HCT116 (cell line): Measurements from ENCODE around the gene TMEM134. TPM values are rescaled to one million over a fixed set of nuclear protein-coding genes. Genes with fewer than 3 reads are reported as not detected.
A peak's percentile ranks its signal among the peaks of the same experiment; 100 is the strongest.

ENCODE experiments used
- ATAC-seq: fragments of 200-7000 bp; cut with Tn5 transposase; 2 replicates; pipeline ENCODE4 v1.9.1; 2020; ENCODE audit warnings: mild to moderate bottlenecking, moderate library complexity
- BruUV-seq: library from RNA; stranded (reverse); fragments of 400-500 nt; replicated peaks from 2 replicates; lab custom pipeline; 2021; lab: Mats Ljungman, UMichigan
- CTCF ChIA-PET: fragments of 300-600 bp; sonication (Branson Sonifier 250); formaldehyde crosslinking; loops from one replicate; lab custom pipeline; 2021; ENCODE audit warnings: antibody characterized with exemption; lab: Charles Lee
- POLR2A ChIA-PET: fragments of 300-600, 350-600 bp; sonication (Branson Sonifier 250); formaldehyde crosslinking; loops from one replicate; lab custom pipeline; 2021; ENCODE audit warnings: antibody characterized with exemption; lab: Charles Lee
- RAD21 ChIA-PET, 2 experiments: fragments of 300-600 bp; sonication (Branson Sonifier 250); formaldehyde crosslinking; loops; one replicate each; lab custom pipeline; 2023; ENCODE audit warnings: low total read pairs in 2 of 2; ENCODE audit not compliant: uncharacterized antibody in 2 of 2, unreplicated experiment in 2 of 2, low non-redundant PET in 1 of 2; lab: Charles Lee
- DNase-seq: peaks from one replicate; pipeline ENCODE4 v3.0.0-alpha.2; 2010; ENCODE audit warnings: low read depth, low spot score
- H2AFZ ChIP-seq: fragments of 200-600 bp; shearing (Covaris generic), sonication (generic); 2 replicates; pipeline ENCODE4 v1.6.1; 2017; ENCODE audit warnings: low read depth, mixed run types, mixed read lengths, antibody characterized with exemption, low read length; ENCODE audit not compliant: poor library complexity, severe bottlenecking
- H3K27ac ChIP-seq: 2 replicates; pipeline ENCODE4 v1.5.1; 2012; ENCODE audit warnings: low read depth, low read length
- H3K27me3 ChIP-seq: fragments of 200-600 bp; sonication (generic); 2 replicates; pipeline ENCODE4 v1.6.1; 2016; ENCODE audit warnings: mixed run types, low read length, mixed read lengths; ENCODE audit not compliant: insufficient read depth
- H3K36me3 ChIP-seq, 2 experiments: fragments of 200-500 bp in 1 of 2; fragments of 200-600 bp in 1 of 2; sonication (Bioruptor generic) in 1 of 2; sonication (generic) in 1 of 2; 2 replicates each; pipeline versions ENCODE4 v1.5.1 to v1.6.1; 2014 to 2016; ENCODE audit warnings: low read length in 2 of 2, inconsistent platforms in 1 of 2, mixed read lengths in 1 of 2, mixed run types in 1 of 2; ENCODE audit not compliant: insufficient read depth in 2 of 2, control insufficient read depth in 1 of 2
- H3K4me1 ChIP-seq, 2 experiments: fragments of 200-600 bp in 1 of 2; sonication (generic) in 1 of 2; 2 replicates each; pipeline versions ENCODE4 v1.5.1 to v1.6.1; 2012 to 2017; ENCODE audit warnings: low read length in 2 of 2, inconsistent platforms in 1 of 2, mild to moderate bottlenecking in 1 of 2, mixed read lengths in 1 of 2, mixed run types in 1 of 2, moderate library complexity in 1 of 2; ENCODE audit not compliant: insufficient read depth in 2 of 2, control insufficient read depth in 1 of 2
- H3K4me2 ChIP-seq: fragments of 200-600 bp; sonication (generic); 2 replicates; pipeline ENCODE4 v1.6.1; 2017; ENCODE audit warnings: mixed run types, low read length, mixed read lengths
- H3K4me3 ChIP-seq, 2 experiments: fragments of 200-600 bp in 1 of 2; sonication (generic) in 1 of 2; replicated peaks in 1 of 2; 2 replicates each; pipeline ENCODE4 v1.5.1; 2011 to 2016; ENCODE audit warnings: low read length in 2 of 2, control low read depth in 1 of 2, low read depth in 1 of 2, mild to moderate bottlenecking in 1 of 2, mixed read lengths in 1 of 2, mixed run types in 1 of 2
- H3K79me2 ChIP-seq: fragments of 200-600 bp; sonication (generic); 2 replicates; pipeline ENCODE4 v1.6.1; 2017; ENCODE audit warnings: mild to moderate bottlenecking, mixed run types, low read length, moderate library complexity, mixed read lengths; ENCODE audit not compliant: insufficient read depth
- H3K9ac ChIP-seq: fragments of 200-600 bp; sonication (generic); 2 replicates; pipeline ENCODE4 v1.6.1; 2016; ENCODE audit warnings: low read length, mixed read lengths
- H3K9me2 ChIP-seq: fragments of 200-600 bp; sonication (generic), shearing (Covaris generic); 2 replicates; pipeline ENCODE4 v1.6.1; 2017; ENCODE audit warnings: mixed run types, mild to moderate bottlenecking, moderate library complexity; ENCODE audit not compliant: insufficient read depth
- H3K9me3 ChIP-seq, 2 experiments: fragments of 200-500 bp in 1 of 2; fragments of 200-600 bp in 1 of 2; sonication (Bioruptor generic) in 1 of 2; sonication (generic) in 1 of 2; 2 replicates each; pipeline ENCODE4 v1.6.1; 2014 to 2017; ENCODE audit warnings: low read length in 2 of 2, mixed read lengths in 2 of 2, inconsistent platforms in 1 of 2, low read depth in 1 of 2, mild to moderate bottlenecking in 1 of 2, mixed run types in 1 of 2, moderate library complexity in 1 of 2; ENCODE audit not compliant: control insufficient read depth in 1 of 2, insufficient read depth in 1 of 2
- H4K20me1 ChIP-seq: fragments of 200-600 bp; sonication (generic), shearing (Covaris generic); 2 replicates; pipeline ENCODE4 v1.6.1; 2017; ENCODE audit warnings: mixed run types, mild to moderate bottlenecking, moderate library complexity; ENCODE audit not compliant: insufficient read depth
- ATF3 ChIP-seq: IDR thresholded peaks from 2 replicates; pipeline ENCODE4 v1.6.1; 2012
- CEBPB ChIP-seq: IDR thresholded peaks from 2 replicates; pipeline ENCODE4 v1.6.1; 2012; ENCODE audit warnings: low read depth
- EGR1 ChIP-seq: IDR thresholded peaks from 2 replicates; pipeline ENCODE4 v1.6.1; 2012; ENCODE audit warnings: low read depth
- ELF1 ChIP-seq: IDR thresholded peaks from 2 replicates; pipeline ENCODE4 v1.6.1; 2012; ENCODE audit warnings: low read depth, borderline replicate concordance
- EZH2 ChIP-seq: fragments of 200-600 bp; sonication (generic); IDR thresholded peaks from 2 replicates; pipeline ENCODE4 v1.6.1; 2017; ENCODE audit warnings: antibody characterized with exemption, mixed run types
- EZH2phosphoT487 ChIP-seq: fragments of 200-600 bp; IDR thresholded peaks from 2 replicates; pipeline ENCODE4 v1.6.1; 2018; ENCODE audit warnings: antibody characterized with exemption, borderline replicate concordance
- JUND ChIP-seq: IDR thresholded peaks from 2 replicates; pipeline ENCODE4 v1.6.1; 2012
- MAX ChIP-seq: IDR thresholded peaks from 2 replicates; pipeline ENCODE4 v1.6.1; 2012
- POLR2AphosphoS5 ChIP-seq: IDR thresholded peaks from 2 replicates; pipeline ENCODE4 v1.6.1; 2011; ENCODE audit warnings: mild to moderate bottlenecking, low read depth, low read length, moderate library complexity
- RAD21 ChIP-seq: IDR thresholded peaks from 2 replicates; pipeline ENCODE4 v1.6.1; 2012; ENCODE audit warnings: low read depth, mild to moderate bottlenecking
- REST ChIP-seq: IDR thresholded peaks from 2 replicates; pipeline ENCODE4 v1.6.1; 2012; ENCODE audit warnings: low read depth
- SIN3A ChIP-seq: IDR thresholded peaks from 2 replicates; pipeline ENCODE4 v1.6.1; 2012; ENCODE audit warnings: low read depth
- SP1 ChIP-seq: IDR thresholded peaks from 2 replicates; pipeline ENCODE4 v1.6.1; 2012; ENCODE audit warnings: low read depth
- TCF7L2 ChIP-seq: IDR thresholded peaks from 2 replicates; pipeline ENCODE4 v1.7.0; 2011; ENCODE audit warnings: borderline replicate concordance, inconsistent platforms; ENCODE audit not compliant: insufficient read depth, insufficient read length; ENCODE audit errors: extremely low read depth
- ZBTB33 ChIP-seq: IDR thresholded peaks from 2 replicates; pipeline ENCODE4 v1.6.1; 2011; ENCODE audit warnings: mild to moderate bottlenecking, low read length, moderate library complexity; ENCODE audit not compliant: insufficient replicate concordance; ENCODE audit errors: extremely low read depth
- intact Hi-C: fragments of 100-400 bp; cut with micrococcal nuclease; formaldehyde crosslinking; loops from 2 replicates; pipeline ENCODE4 v1.10.0; 2022
- total RNA-seq: library from RNA; stranded (reverse); gene quantifications from one replicate; pipeline ENCODE4 v1.2.1, GENCODE V29; 2021; ENCODE audit not compliant: unreplicated experiment

TMEM134 gene
- total RNA-seq, 1 experiment from 2014 or later = 44.2 TPM

DNA sequence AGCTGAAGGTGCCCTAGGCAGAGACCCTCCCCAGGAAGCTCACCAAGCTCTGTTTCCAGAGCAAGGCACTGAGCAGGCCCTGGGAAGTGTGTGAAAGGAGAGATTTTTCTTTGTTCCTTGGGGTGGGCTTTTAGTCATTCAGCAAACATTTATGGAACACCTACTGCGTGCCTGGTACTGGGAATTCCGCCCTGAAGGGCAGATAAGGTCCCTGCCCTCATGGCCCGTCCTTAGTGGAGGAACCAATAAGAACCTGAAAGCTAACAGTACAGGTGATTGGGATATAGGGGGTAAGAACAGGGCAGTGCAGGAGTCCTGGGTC lies 3.9 kb downstream of the TMEM134 start:
- Histone ChIP-seq H3K9ac (peak overlapping the region; percentile 97), H3K9me3 (no peaks in the 10 kb centered on the region), H3K36me3 (no peaks in the 10 kb centered on the region), H4K20me1 (no peaks in the 10 kb centered on the region), H3K4me3 (peak overlapping the region; percentile 87 to 96)
- CTCF ChIA-PET = no interaction called here
- ATAC-seq = peak; percentile 4
- BruUV-seq = no TSS peak
- intact Hi-C loops = loop anchor here (2.0 to 5.0 kb wide), 2 partner anchors 36 to 113 kb away; partner anchors contain the start of genes POLD4 and RPS6KB2
- TF ChIP-seq TCF7L2 (no peak), MAX (no peak), ELF1 (no peak), EZH2 (no peak), CEBPB (no peak), EGR1 (no peak), JUND (no peak), REST (no peak), RAD21 (no peak), ZBTB33 (no peak), SP1 (no peak), ATF3 (no peak), EZH2phosphoT487 (no peak), POLR2AphosphoS5 (no peak), SIN3A (no peak)
- TF ChIP-seq, all 23 proteins: peak for 0
- H3K4me2 ChIP-seq = peak overlapping the region; percentile 100
- H3K27ac ChIP-seq = peak overlapping the region; percentile 98
- no peaks in the 10 kb centered on the region for H3K9me2 ChIP-seq
- ChIA-PET POLR2A (no interaction called here), RAD21 (interaction anchor here in 1 of 2 experiments (0.6 kb wide), 1 partner anchor 73 kb away, joined by 3 read pairs; the partner anchor contains the start of gene RAD9A)
- H2AFZ ChIP-seq = no peak overlapping the region
- peaks cover 15% of the 10 kb centered on the region; the same call in 1 of the 2 replicates for H3K79me2 ChIP-seq
- DNase-seq = no peak
- H3K27me3 ChIP-seq = no peaks in the 10 kb centered on the region
- H3K4me1 ChIP-seq = peaks cover 35 to 59% of the 10 kb centered on the region in 2 experiments
